HG03064 (cell line): Measurements from ENCODE around the gene YPEL2.
A peak's percentile ranks its signal among the peaks of the same experiment; 100 is the strongest.

Experiments used
- ATAC-seq: cut with Tn5 transposase; IDR thresholded peaks from one replicate; pipeline ENCODE4 v1.9.1; 2021; ENCODE audit warnings: low read depth; ENCODE audit not compliant: unreplicated experiment

Gene YPEL2

DNA sequence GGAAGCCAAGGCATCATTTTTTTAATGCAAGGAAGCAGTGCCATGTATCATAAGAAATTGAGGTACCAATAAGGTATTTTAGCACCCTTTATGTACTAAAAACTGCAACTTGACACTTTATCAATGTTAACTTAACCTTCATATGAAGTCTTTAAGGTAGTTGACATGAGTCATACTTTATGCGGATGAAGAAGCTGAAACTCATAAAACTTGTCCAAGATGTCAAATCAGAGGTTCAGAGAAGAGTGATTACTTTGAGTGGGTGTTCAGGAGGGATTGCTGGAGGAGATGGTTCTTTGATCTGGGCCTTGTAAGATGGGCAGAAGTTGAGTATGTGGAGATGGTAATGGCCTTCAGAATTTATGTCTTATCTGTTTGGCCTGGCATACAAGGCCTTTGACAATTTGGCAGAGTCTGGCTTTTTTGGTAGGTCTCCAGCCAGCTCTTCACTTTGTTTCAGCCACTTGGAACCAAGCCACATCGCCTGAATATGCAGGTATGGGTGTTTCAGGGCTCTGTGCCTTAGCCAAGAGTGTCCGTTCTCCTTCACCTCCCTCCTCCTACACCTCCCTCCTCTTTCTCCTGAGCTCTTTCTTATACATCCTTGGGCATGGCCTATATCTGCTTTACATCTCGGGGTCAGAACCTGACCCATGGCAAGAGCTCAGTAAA, 23.7 kb downstream of the YPEL2 start:
- ATAC-seq, result no peak

- no peak for ATAC-seq
Measured at GRCh38 chr17:59355702-59356325, 24.4 kb downstream of the YPEL2 start.

DNA sequence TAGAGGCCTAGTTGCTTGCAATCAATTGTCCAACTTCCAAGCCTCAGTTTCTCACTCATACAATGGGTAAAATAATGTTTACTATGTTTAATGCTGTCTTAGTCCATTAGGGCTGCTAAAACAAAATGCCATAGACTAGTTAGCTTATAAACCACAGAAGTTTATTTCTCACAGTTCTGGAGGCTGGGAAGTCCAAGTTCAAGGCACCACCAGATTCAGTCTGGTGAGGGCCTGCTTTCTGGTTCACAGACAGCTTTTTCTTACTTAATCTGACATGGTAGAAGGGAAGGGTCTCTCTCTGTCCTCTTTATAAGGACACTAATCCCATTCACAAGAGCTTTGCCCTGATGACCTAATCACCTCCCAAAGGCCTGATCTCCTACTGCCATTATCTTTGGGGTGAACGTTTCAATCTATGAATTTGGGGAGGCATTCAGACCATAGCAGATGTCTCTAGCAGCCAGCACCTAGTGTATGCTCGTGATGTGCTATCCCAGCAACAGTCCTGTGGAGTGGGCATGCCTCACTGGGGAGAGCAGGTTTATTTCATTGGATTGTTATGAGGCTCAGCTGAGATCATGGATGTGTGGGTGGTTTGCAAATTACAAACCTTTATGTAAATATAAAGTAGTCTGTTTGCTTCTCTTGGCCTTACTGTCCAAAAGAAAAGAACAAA, 25.2 kb downstream of the YPEL2 start:
- ATAC-seq, result no peak

GRCh38 chr17:59357219-59357697, 25.8 kb downstream of the YPEL2 start:
- ATAC-seq, result no peak

DNA sequence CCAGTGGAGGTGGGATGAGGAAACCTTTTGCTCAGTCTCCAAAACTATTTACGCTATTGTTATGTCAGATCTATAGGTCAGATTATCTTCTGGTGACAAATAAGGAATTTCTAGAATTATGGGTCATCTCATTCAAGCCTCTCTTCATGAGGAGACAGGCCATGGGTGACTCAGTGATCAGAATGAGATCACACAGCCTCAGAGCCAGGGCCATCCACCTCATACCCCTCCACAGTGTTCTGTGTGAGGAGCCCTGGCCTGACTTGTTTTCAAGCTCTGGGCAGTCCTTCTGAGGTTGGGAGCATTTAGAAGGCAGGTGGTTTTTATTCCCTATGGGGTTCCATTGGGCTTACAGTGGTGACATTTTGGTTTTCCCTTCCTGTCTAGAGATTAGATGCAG, 26.5 kb downstream of the YPEL2 start:
- no peak for ATAC-seq

DNA sequence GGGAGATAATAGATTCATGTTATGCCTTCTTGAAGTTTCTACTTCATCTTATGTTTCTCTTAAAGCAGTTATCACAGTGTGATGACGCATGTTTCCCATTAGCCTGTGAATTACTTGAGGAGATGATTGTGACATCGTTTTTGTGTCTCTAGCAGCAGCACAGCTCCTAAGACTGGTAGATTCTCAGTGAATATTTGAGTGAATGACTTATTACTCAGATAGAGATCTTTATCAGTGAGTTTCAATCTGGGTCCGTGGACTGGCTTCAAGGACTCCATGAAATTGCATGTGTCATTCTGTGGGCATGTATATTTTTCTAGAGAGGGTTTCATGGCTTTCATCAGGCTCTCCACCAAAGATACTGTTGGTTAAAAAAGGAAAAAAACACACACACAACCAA, 29.9 kb downstream of the YPEL2 start:
- no peak for ATAC-seq

DNA sequence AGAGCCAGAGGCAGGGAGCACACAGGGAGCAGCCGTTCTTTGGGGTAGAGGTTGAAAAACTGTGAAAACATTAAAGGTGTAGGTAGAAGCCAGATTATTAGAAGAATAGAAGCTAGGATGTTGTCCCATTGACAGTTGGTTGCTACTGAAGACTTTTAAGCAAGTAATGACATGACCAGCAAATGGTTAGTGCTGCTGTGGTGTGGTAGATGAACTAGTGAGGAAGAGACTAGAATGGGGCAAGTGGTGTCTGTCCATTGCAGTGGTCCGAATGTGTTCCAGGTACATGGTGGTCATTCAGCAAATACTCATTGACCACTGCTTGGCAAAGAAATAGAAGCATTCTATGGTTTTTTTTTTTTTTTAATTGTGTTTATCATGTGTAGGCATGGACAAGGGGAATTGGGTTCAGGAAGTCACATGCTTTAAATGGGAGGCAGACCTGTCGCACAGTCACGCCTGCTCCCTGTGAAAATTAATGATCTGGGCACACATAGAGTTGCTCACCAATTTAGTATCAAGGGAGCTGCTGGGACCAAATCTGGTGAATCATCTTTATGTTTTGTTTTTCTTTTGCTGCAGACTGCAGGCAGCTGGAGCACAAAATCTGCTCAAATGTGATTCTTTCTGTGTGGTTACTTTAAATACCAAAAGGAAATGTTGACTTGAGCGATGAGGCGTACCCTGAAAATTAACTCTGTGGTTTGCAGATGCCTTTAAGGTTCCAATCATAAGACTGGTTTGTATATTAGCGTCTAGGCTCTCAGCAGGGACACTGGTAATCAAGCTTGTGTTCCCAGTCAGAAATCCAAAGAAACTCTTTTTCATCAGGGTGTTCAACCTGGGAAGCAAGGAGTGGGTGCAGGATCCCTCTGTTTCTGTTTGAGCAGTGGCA, 30.7 kb downstream of the YPEL2 start:
- ATAC-seq, result peak; percentile 68

- peak; percentile 4 for ATAC-seq
Measured at GRCh38 chr17:59362811-59363205, 31.4 kb downstream of the YPEL2 start.

DNA sequence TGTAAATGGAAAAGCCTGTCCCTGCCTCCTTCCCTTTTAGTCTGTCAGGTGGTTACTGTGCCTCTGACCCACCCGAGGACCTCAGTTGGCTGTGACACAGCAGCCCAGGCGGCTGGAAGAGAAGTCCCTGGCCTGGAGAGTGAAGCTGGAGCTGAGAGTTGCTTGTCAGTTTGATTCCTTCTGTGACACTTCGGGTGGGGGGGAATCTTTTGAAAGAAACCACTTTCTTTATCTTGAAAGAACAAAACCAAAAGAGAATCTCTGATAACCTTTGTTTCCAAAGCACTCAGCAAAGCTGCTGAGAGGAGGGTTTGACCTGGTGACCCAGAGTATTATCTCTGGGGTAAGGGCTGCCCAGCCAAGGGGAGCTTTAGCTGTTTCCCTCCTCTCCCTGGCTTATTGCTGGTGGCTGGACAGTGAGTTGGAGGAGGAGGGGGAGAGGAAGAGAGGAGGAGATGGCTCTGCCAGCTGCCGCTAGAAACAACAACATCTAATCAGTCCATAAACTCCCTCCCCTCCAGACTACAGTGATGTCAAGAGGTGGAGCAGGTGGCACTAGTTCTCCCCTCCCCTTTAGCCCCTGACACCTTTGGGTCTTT, 34.0 kb downstream of the YPEL2 start:
- ATAC-seq, result no peak

DNA sequence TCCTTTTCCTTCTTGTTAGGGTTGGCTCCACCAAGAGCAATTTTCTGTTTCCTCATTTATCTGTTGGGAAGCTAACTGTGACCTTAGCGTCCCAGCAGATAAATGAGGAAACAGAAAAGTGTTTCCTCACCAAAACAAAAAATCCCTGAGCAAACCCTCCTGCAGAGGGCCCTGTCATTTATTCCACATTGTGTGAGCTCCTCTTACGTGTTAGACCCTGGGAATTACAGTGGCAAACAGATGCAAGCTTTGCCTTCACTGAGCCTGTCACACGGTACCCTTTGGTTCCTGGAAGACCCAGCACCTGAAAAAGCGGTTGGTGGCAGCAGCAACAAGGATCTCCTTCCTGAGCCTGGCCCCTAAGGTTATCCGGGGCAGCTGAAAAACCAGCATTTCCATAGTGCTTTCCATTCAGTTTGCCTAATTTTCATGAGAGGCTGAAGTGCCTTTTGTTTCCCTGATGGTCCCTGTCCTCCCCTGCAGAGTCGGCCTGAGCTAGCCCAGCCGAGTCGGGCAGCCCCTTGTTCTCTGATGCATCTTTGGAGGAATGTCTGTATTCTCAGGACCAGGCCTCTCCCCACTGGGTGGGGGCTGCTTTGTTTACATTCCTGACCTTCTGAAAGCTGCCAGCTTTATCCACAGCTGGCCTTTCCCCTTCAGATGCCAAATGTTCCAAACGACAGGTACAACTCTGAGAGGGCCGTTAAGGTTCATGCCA, 34.7 kb downstream of the YPEL2 start:
- no peak for ATAC-seq

DNA sequence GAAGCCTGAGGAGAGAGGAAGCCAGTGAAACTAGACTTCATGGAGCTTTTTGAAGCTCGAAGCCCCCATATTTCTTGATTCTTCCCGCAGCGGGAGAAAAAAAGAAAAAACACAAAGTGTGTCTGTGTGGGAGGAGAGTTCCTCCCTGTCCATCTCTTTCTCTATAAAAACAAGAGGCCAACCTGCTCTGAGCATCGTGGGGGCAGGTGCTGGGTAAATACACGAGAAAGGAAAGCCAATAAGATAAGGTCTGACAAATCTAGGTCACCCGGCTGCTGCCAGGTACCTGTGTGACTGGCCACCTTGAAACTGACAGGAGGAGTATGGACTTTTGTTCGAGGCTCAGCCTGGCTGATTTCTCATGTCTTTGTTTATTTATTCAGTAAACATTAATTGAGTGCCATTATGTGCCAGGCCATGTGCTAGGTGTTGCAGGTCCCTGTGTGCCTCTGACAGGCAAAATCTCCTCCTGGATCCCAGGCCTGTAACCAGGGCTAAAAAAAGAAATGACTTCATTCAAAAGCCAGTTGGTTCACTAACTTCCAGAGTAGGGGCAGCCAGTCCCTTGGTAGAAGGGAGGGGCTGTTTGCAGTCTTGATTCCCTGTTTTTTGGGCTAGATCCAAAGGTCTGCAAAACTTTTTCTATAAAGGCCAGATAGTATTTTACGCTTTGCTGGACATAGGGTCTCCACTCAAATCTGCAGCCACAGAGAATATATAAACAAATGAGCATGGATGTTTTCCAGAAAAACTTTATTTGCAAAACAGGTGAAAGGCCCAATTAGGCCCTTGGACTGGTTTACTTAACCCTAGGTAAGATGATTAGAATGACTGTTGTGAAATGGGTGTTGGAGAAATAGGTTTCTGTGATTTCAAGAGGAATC, 35.6 kb downstream of the YPEL2 start:
- ATAC-seq, result no peak

GRCh38 chr17:59367657-59368045, 36.2 kb downstream of the YPEL2 start:
- no peak for ATAC-seq

DNA sequence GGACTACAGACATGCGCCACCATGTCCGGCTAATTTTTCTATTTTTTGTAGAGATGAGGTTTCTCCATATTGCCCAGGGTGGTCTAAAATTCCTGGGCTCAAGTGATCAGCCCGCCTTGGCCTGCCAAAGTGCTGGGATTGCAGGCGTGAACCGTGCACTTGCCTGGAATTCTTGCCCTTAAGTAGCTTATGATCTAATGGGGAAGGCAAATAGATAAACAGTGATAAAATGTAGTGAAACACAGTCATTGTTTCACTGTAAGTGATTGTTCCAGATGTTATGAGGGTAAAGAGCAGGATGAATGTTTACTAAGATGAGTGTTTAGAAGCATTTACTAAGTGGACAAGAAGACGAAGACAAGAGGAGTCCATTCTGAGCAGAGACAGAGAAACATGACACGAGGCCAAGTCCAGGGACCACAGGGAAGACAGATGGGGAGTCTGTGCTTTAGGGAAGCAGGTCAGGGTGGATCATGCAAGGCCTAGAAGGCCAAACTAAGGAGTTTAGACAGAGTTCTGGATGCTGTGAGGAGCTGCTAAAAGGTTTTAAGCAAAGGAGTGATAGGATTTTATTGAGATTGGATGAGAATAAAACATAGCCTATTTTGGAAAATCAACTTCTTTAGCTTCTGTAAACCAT, 36.9 kb downstream of the YPEL2 start:
- no peak for ATAC-seq

DNA sequence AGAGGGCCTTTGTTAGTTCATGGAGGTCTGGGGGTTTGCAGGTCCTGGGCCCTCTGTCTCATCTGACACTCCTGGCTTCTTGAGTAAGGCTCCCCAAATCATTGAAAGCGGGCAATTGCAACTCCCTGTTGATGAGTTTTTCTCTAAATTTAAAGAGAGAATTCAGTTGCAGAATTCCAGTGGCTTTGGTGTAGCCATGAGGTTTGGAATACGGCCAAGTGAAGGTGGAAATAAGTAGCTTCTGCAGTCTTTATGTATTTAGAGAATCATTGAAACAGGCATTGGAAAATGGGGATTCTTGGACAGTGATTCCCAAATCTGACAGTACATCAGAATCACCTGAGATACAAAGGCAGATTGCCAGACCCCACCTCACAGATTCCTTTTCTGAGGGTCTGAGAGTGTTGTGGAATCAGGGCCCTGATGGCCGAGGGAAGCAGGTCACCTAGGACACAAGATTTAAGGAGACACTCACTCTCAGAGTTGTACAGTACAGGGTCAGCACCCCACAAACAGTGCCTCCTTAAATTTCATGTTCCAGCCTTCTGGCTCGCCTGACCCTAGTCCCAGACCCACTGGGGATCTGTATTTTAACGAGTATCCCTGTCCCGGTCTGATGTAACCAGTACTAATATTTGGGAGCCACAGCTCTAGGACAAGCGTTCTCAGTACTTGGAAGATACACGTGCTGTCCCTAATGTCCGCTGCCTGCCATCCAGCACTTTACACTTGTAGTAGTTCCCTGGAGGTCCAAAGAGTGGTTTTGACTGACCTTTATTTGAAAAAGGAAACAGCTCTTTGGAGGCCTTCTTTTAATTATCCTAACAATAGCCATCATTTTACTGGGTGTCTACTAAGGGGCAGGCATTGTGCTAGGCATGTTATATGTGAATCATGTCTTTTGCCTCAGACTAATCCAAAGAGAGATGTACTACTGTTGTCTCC, 37.8 kb downstream of the YPEL2 start:
- ATAC-seq, result no peak

- no peak for ATAC-seq
Measured at GRCh38 chr17:59370593-59371299, 39.3 kb downstream of the YPEL2 start.

- no peak for ATAC-seq
Measured at GRCh38 chr17:59371416-59372100, 40.1 kb downstream of the YPEL2 start.
